GM18505 (cell line): ENCODE data around the gene TMEM231.
A peak's percentile ranks its signal among the peaks of the same experiment; 100 is the strongest.
"Not testable (repeated sequence)": the region's sequence is repeated elsewhere in the genome, so short reads cannot be mapped to it uniquely, and the experiment has no call there.

Experiments
- ATAC-seq: cut with Tn5 transposase; IDR thresholded peaks from one replicate; pipeline ENCODE4 v1.9.1; 2021; ENCODE audit not compliant: unreplicated experiment
- POLR2A ChIP-seq: IDR thresholded peaks from 4 replicates; pipeline ENCODE4 v1.6.1; 2011; ENCODE audit warnings: borderline replicate concordance; ENCODE audit not compliant: insufficient read depth, insufficient read length; ENCODE audit errors: extremely low read depth

TMEM231 gene

GRCh38 chr16:75532142-75532765 is 23.8 kb downstream of the TMEM231 start:
- TF ChIP-seq POLR2A = no peak
- no peak for ATAC-seq

GRCh38 chr16:75529959-75530358 is 26.1 kb downstream of the TMEM231 start:
- ATAC-seq = no peak
- no peak for TF ChIP-seq POLR2A

GRCh38 chr16:75529056-75529905 is 26.8 kb downstream of the TMEM231 start:
- no peak for ATAC-seq
- no peak for TF ChIP-seq POLR2A

- ATAC-seq = no peak
These were observed 28.2 kb downstream of the TMEM231 start for GRCh38 chr16:75527825-75528299.

GRCh38 chr16:75526032-75526790 is 29.8 kb downstream of the TMEM231 start:
- no peak for TF ChIP-seq POLR2A
- ATAC-seq = no peak

More at GRCh38 chr16:75527825-75528299, 28.2 kb downstream of the TMEM231 start:
- TF ChIP-seq POLR2A = no peak

- TF ChIP-seq POLR2A = no peak
- ATAC-seq = no peak
These were observed 36.9 kb downstream of the TMEM231 start for GRCh38 chr16:75519175-75519574.

- peak; percentile 25 for ATAC-seq
These were observed 39.7 kb downstream of the TMEM231 start for GRCh38 chr16:75516189-75516966.

GRCh38 chr16:75514296-75514695 is 41.8 kb downstream of the TMEM231 start:
- no peak for TF ChIP-seq POLR2A
- ATAC-seq = no peak

GRCh38 chr16:75506574-75506973 is 49.5 kb downstream of the TMEM231 start:
- no peak for TF ChIP-seq POLR2A
- ATAC-seq = no peak

GRCh38 chr16:75506107-75506506 is 49.9 kb downstream of the TMEM231 start:
- TF ChIP-seq POLR2A = no peak

GRCh38 chr16:75503801-75504200 is 52.3 kb downstream of the TMEM231 start:
- no peak for TF ChIP-seq POLR2A
- ATAC-seq = no peak

More at GRCh38 chr16:75506107-75506506, 49.9 kb downstream of the TMEM231 start:
- no peak for ATAC-seq

- ATAC-seq = no peak
- no peak for TF ChIP-seq POLR2A
These were observed 53.0 kb downstream of the TMEM231 start for GRCh38 chr16:75502916-75503605.

- ATAC-seq = not testable (repeated sequence)
These were observed 54.2 kb downstream of the TMEM231 start for GRCh38 chr16:75501820-75502219.
